K562 (cell line): ENCODE measurements around the gene DCST1. TPM values are rescaled to one million over a fixed set of nuclear protein-coding genes. Genes with fewer than 3 reads are reported as not detected.

Experiments used
- CBFA2T3 ChIP-seq: fragments of 450-650 bp; IDR thresholded peaks from 2 replicates; pipeline ENCODE4 v1.6.1; 2017
- ELF1 ChIP-seq: fragments of 200-800 bp; sonication (Bioruptor generic); IDR thresholded peaks from 2 replicates; pipeline ENCODE4 v1.6.1; 2016; ENCODE audit warnings: missing genetic modification characterization, missing compliant biosample characterization
- HINFP ChIP-seq: fragments of 450-650 bp; conservative IDR thresholded peaks from 2 replicates; pipeline ENCODE4 v1.6.1; 2016; ENCODE audit warnings: missing genetic modification characterization, low read depth, mild to moderate bottlenecking, control low read depth, missing compliant biosample characterization
- HMBOX1 ChIP-seq: sonication (generic); IDR thresholded peaks from 2 replicates; pipeline ENCODE4 v1.6.1; 2016
- KDM1A ChIP-seq, 2 experiments: fragments of 450-650 bp; IDR thresholded peaks; 2 replicates each; pipeline ENCODE4 v1.6.1; 2016; ENCODE audit warnings: mild to moderate bottlenecking in 2 of 2
- MXD1 ChIP-seq: fragments of 250-450 bp; sonication (Bioruptor Pico); IDR thresholded peaks from 2 replicates; pipeline ENCODE4 v1.8.0; 2021; ENCODE audit warnings: borderline replicate concordance, mild to moderate bottlenecking, moderate library complexity; ENCODE audit not compliant: poor library complexity, severe bottlenecking
- NELFE ChIP-seq: IDR thresholded peaks from 2 replicates; pipeline ENCODE4 v1.6.1; 2011; ENCODE audit warnings: mild to moderate bottlenecking; ENCODE audit not compliant: insufficient read depth, insufficient read length
- SRSF7 ChIP-seq: fragments of 200-400 bp; formaldehyde crosslinking; optimal IDR thresholded peaks from 2 replicates; pipeline ENCODE3; 2017; ENCODE audit warnings: mild to moderate bottlenecking, low read depth, low read length
- THRAP3 ChIP-seq: fragments of 450-650 bp; IDR thresholded peaks from 2 replicates; pipeline ENCODE4 v1.6.1; 2016; ENCODE audit warnings: mild to moderate bottlenecking, inconsistent platforms, borderline replicate concordance
- TRIM25 ChIP-seq: fragments of 450-650 bp; IDR thresholded peaks from 2 replicates; pipeline ENCODE4 v1.7.0; 2016; ENCODE audit warnings: borderline replicate concordance
- ZBTB43 ChIP-seq: sonication (generic); formaldehyde crosslinking; IDR thresholded peaks from 2 replicates; pipeline ENCODE4 v1.8.0; 2023; ENCODE audit warnings: mild to moderate bottlenecking, missing genetic modification reagents
- ZKSCAN8 ChIP-seq: fragments of 200-800 bp; sonication (Bioruptor generic); IDR thresholded peaks from 2 replicates; pipeline ENCODE4 v1.6.1; 2016; ENCODE audit warnings: missing genetic modification characterization, missing compliant biosample characterization
- ZNF124 ChIP-seq: sonication (generic); formaldehyde crosslinking; IDR thresholded peaks from 2 replicates; pipeline ENCODE4 v1.8.1; 2022; ENCODE audit warnings: missing genetic modification reagents
- polyA plus RNA-seq, 8 experiments: library from polyadenylated mRNA; depleted of rRNA in 4 of 8; stranded (reverse) in 5 of 8; unstranded in 3 of 8; fragments of >200 nt; fragmentation: Nextera tagmentation in 2 of 8; fragmentation: Illumina TruSeq in 1 of 8; extraction: Ambion mirVana in 2 of 8; extraction: Trizol in 1 of 8; gene quantifications; 2 replicates each; pipeline versions ENCODE4 v1.2.1 to v1.2.3, GENCODE V29; 2011 to 2014; ENCODE audit warnings: inconsistent platforms in 1 of 8, missing spikeins in 1 of 8
- total RNA-seq, 7 experiments: library from RNA; depleted of rRNA in 6 of 7; stranded (reverse); fragments of >200 nt in 6 of 7; fragmentation: Illumina TruSeq in 2 of 7; extraction: Trizol in 2 of 7; gene quantifications; 2 replicates each; pipeline versions ENCODE4 v1.2.1 to v1.2.3, GENCODE V29; 2011 to 2021; ENCODE audit warnings: low replicate concordance in 1 of 7

Gene DCST1
- total and polyA plus RNA-seq, 9 of the 15 experiments (the other 6 are each of a cell fraction or from before 2014, with no cell fraction given), result not detected

GRCh38 chr1:155012776-155013602 is 20.6 kb upstream of the DCST1 start (continued):
- no peak for TF ChIP-seq ZBTB43 (CRISPR knock-in tag)
- TF ChIP-seq ZKSCAN8 (CRISPR knock-in tag), result peak; percentile 64; the same call in 1 of the 2 replicates
- TF ChIP-seq HINFP, result no peak
- no peak for TF ChIP-seq TRIM25
- TF ChIP-seq ELF1 (tag), result no peak; the same call in 1 of the 2 replicates
- no peak for TF ChIP-seq NELFE
- no peak for TF ChIP-seq ZNF124
- TF ChIP-seq THRAP3, result no peak
- TF ChIP-seq KDM1A (IDR thresholded peaks at IDR 0.05), result peak; percentile 35 to 44; a peak in 3 of 4 replicates
- TF ChIP-seq SRSF7, result no peak
- peak; percentile 56 for TF ChIP-seq CBFA2T3
- TF ChIP-seq MXD1 (CRISPR knock-in tag), result no peak
- TF ChIP-seq HMBOX1, result 0 out of 2 replicates have a peak, but pooled peaks have one; percentile 27
